Lower leg skin (tissue), 3 donors: ENCODE data around the gene NPAS3.

Experiments
- POLR2A ChIP-seq, 2 donors: fragments of 450-650 bp; IDR thresholded peaks; one replicate each; pipeline ENCODE4 v1.6.1; 2016 to 2017; ENCODE audit warnings: antibody characterized with exemption in 2 of 2, mild to moderate bottlenecking in 1 of 2, moderate library complexity in 1 of 2
- TF ChIP-seq, protein P1 (sequence below), 3 donors: fragments of 450-650 bp; IDR thresholded peaks; one replicate each; pipeline ENCODE4 v1.5.1; 2016; ENCODE audit warnings: antibody characterized with exemption in 3 of 3, mild to moderate bottlenecking in 3 of 3, moderate library complexity in 2 of 3

DNA sequence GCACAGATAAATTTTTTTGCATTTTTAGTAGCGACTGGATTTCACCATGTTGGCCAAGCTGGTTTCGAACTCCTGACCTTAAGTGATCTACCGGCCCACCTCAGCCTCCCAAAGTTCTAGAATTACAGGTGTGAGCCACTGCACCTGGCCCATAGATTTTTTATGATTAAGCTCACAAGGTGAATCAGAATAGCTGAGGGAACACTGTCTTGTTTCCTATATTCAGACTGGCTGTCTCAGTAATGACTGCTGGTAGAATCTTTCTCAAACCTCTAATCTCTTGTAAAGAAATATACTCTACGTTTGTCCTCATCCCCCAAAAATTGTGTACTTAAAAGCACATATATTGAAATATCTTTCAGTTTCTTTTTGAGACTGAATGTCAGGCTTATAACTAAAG lies 650.1 kb downstream of the NPAS3 start:
- TF ChIP-seq, protein P1, sequence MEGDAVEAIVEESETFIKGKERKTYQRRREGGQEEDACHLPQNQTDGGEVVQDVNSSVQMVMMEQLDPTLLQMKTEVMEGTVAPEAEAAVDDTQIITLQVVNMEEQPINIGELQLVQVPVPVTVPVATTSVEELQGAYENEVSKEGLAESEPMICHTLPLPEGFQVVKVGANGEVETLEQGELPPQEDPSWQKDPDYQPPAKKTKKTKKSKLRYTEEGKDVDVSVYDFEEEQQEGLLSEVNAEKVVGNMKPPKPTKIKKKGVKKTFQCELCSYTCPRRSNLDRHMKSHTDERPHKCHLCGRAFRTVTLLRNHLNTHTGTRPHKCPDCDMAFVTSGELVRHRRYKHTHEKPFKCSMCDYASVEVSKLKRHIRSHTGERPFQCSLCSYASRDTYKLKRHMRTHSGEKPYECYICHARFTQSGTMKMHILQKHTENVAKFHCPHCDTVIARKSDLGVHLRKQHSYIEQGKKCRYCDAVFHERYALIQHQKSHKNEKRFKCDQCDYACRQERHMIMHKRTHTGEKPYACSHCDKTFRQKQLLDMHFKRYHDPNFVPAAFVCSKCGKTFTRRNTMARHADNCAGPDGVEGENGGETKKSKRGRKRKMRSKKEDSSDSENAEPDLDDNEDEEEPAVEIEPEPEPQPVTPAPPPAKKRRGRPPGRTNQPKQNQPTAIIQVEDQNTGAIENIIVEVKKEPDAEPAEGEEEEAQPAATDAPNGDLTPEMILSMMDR (IDR thresholded peaks at IDR 0.05), result no peak
- TF ChIP-seq POLR2A (IDR thresholded peaks at IDR 0.05), result no peak
